ENCODE results near the gene SLC41A2. TPM values are rescaled to one million over a fixed set of nuclear protein-coding genes. Genes with fewer than 3 reads are reported as not detected.
"Not testable (repeated sequence)": the region's sequence is repeated elsewhere in the genome, so short reads cannot be mapped to it uniquely, and the experiment has no call there.

SLC41A2 gene
- total RNA-seq, 1 experiment from 2014 or later: 1.7 TPM

DNA sequence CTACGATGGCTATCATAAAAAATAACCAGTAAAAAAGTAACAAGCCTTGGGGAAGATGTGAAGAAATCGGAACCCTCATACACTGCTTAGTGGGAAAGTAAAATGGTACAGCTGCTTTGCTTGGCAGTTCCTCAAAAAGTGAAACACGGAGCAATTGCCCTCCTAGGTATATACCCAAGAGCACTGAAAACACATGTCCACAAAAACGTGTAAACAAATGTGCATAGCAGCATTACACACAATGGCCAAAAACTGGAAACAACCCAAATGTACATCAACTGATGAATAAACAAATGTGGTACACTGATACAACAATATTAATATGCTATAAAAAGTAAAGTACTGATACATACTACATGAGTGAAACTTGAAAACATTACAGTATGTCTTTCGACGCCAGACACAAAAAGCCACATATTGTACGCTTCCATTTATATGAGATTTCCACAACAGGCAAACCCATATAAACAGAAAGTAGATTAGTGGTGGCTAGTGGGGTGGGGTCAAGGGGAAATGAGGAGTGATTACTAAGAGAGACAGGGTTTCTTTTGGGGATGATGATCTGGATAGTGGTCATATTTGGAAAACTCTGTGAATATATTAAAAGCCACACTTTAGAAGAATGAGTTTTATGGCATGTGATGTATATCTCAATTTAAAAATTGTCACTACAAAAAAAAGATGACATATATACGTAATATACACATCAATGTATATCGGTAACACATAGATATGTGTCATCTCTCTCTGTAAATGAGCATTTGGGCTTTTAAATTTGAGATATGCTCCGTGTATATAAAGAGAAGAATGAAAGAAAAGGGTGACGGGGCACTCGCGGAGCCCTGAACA, 996 bp downstream of the SLC41A2 start:
- Histone ChIP-seq H3K4me3 (peak overlapping the region; percentile 53), H3K27me3 (replicated peaks) (peaks cover 29% of the 10 kb centered on the region), H3K4me1 (replicated peaks) (peaks cover 27% of the 10 kb centered on the region), H3K36me3 (no peaks in the 10 kb centered on the region), H3K9me3 (replicated peaks) (0 out of 2 replicates have a peak, but pooled peaks cover 3% of the 10 kb centered on the region), H3K27ac (no peak overlapping the region)
- DNase-seq (ENCODE audit: low read depth in 1 of 2, low spot score in 2 of 2): no peak

DNA sequence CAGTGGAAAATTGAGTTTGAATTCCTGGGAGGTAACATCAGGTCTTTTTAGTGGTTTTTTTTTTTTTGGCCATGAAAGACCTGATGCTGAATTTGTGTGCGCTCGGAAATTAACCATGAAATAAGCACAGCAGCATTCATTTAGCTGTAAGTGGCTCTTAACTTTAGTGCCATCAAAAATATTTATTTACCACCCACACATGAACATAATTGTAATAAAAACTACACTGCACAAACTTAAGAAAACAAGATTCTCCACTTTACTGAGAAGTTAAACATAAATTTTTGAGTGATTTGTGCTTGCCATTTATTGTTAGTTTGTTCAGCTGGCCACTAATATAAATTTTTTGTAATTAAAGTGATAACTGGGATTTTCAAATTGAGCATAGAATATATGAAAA, 2.4 kb downstream of the SLC41A2 start:
- DNase-seq (ENCODE audit: low read depth in 1 of 2, low spot score in 2 of 2): no peak
- H3K9me3 ChIP-seq (replicated peaks): 0 out of 2 replicates have a peak, but pooled peaks cover 3% of the 10 kb centered on the region
- H3K4me3 ChIP-seq: no peak overlapping the region
- H3K27me3 ChIP-seq (replicated peaks): peaks cover 29% of the 10 kb centered on the region
- no peaks in the 10 kb centered on the region for H3K36me3 ChIP-seq
- H3K27ac ChIP-seq: no peak overlapping the region
- H3K4me1 ChIP-seq (replicated peaks): peaks cover 27% of the 10 kb centered on the region

DNA sequence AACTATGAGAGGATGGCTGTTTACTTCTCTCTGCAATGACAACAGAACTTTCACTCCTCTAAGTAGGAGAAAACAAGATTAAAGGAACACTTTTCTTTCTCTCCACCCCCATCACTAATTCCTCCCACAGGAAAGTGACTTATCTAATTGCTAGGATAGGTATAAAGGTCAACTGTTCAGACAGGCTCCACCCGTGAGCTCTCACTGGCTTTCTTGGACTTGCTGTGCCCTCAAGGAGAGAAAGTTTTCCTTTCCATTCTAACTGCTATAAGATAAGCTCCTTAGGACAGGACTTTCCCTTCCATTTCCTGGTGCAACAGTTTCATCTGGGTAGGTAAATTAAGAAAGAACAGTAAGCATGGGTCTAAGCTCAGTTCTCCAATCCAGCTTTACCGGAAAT, 4.8 kb downstream of the SLC41A2 start:
- no peak for DNase-seq (ENCODE audit: low read depth in 1 of 2, low spot score in 2 of 2)
- Histone ChIP-seq H3K9me3 (replicated peaks) (0 out of 2 replicates have a peak, but pooled peaks cover 7% of the 10 kb centered on the region), H3K27me3 (replicated peaks) (peaks cover 29% of the 10 kb centered on the region), H3K27ac (no peak overlapping the region), H3K36me3 (no peaks in the 10 kb centered on the region), H3K4me1 (replicated peaks) (peaks cover 12% of the 10 kb centered on the region), H3K4me3 (no peak overlapping the region)

DNA sequence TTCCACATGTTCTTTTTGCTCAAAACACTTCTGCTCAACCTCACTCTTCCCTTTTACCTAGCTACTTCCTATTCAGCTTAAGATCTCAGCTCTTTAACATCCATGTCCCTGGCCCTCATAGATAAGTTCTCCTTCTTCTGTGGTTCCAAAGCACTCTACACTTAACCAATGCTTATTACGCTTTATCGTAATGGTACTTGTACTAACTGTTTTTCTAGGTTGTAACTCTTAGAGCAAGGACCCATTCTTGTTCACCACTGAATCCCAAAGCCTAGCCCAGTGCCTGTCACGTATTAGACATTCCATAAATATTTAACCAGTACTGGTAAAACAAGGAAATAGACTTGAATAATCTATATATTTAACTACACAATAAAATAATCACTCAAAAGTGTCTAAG, 5.3 kb downstream of the SLC41A2 start:
- Histone ChIP-seq H3K4me3 (no peak overlapping the region), H3K27me3 (replicated peaks) (peaks cover 27% of the 10 kb centered on the region), H3K27ac (no peak overlapping the region), H3K36me3 (no peaks in the 10 kb centered on the region), H3K4me1 (replicated peaks) (peaks cover 10% of the 10 kb centered on the region), H3K9me3 (replicated peaks) (0 out of 2 replicates have a peak, but pooled peaks cover 5% of the 10 kb centered on the region)
- no peak for DNase-seq (ENCODE audit: low read depth in 1 of 2, low spot score in 2 of 2)

DNA sequence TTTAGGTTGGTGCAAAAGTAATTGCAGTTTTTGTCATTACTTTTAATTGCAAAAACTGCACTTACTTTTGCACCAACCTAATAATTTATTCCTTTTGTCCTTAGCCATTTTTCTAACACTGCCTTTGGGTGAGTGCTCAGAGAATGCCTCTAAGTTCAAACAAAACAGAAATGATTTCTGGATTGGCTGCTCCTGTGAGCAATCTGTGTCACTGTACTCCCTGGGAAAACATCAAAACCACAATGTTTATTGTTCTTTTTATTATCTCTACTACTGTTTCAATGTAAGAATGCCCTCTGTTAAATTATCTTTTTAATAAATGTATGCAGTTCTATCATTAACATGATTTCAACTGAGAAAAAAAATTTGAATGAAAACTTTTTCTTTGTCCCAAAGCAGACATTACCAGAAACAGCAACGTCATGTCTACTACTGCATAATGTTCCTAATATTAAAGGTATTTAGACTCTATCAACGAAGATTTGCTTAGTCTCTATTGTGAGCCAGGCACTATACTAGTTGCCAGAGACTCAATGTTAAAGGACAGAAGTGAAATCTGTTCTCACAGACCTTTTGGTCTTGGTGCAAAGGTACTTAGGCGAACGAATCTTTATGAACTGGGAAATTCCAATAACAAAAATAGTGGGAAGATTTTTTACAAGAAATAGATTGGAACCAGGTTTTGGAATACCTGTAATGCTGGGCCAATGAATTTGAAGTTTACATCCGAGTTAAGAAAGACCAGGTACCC, 6.2 kb downstream of the SLC41A2 start:
- Histone ChIP-seq H3K36me3 (no peaks in the 10 kb centered on the region), H3K27me3 (replicated peaks) (peaks cover 18% of the 10 kb centered on the region), H3K9me3 (replicated peaks) (0 out of 2 replicates have a peak, but pooled peaks cover 3% of the 10 kb centered on the region), H3K4me1 (replicated peaks) (peaks cover under 1% of the 10 kb centered on the region; the same call in 1 of the 2 replicates), H3K27ac (no peak overlapping the region), H3K4me3 (no peak overlapping the region)
- no peak for DNase-seq (ENCODE audit: low read depth in 1 of 2, low spot score in 2 of 2)

DNA sequence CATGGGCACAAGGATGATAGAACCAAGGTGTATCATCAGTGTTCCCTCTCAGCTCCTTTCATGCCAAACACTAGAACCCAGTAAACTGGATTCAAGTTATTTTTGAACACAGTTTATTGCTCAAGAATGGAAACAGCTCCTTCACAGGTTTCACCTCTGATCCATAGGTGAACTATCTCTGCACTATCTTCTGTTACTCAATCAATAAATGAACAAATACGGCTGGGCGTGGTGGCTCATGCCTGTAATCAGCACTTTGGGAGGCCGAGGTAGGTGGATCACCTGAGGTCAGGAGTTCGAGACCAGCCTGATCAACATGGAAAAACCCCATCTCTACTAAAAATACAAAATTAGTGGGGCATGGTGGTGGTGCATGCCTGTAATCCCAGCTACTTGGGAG, 9.4 kb downstream of the SLC41A2 start:
- not testable (repeated sequence) for H3K27me3 ChIP-seq (replicated peaks); H3K4me3 ChIP-seq; H3K36me3 ChIP-seq; H3K27ac ChIP-seq; H3K4me1 ChIP-seq (replicated peaks)
- peaks cover 11% of the 10 kb centered on the region for H3K9me3 ChIP-seq (replicated peaks)
- peak in 1 of 2 experiments; percentile 76 for DNase-seq (ENCODE audit: low read depth in 1 of 2, low spot score in 2 of 2)

- Histone ChIP-seq H3K27ac (no peak overlapping the region), H3K27me3 (replicated peaks) (peaks cover 30% of the 10 kb centered on the region), H3K4me3 (no peak overlapping the region), H3K4me1 (replicated peaks) (no peaks in the 10 kb centered on the region), H3K9me3 (replicated peaks) (peaks cover 13% of the 10 kb centered on the region), H3K36me3 (no peaks in the 10 kb centered on the region)
- peak in 1 of 2 experiments; percentile 73 for DNase-seq (ENCODE audit: low read depth in 1 of 2, low spot score in 2 of 2)
Measured at GRCh38 chr12:104944252-104944651, 13.8 kb downstream of the SLC41A2 start.

- H3K27ac ChIP-seq; H3K4me3 ChIP-seq; H3K36me3 ChIP-seq; H3K9me3 ChIP-seq (replicated peaks); H3K4me1 ChIP-seq (replicated peaks): not testable (repeated sequence)
- peak; percentile 53 to 79 for DNase-seq (ENCODE audit: low read depth in 1 of 2, low spot score in 2 of 2)
- H3K27me3 ChIP-seq (replicated peaks): peaks cover 30% of the 10 kb centered on the region
Measured at GRCh38 chr12:104943401-104943800, 14.7 kb downstream of the SLC41A2 start.

DNA sequence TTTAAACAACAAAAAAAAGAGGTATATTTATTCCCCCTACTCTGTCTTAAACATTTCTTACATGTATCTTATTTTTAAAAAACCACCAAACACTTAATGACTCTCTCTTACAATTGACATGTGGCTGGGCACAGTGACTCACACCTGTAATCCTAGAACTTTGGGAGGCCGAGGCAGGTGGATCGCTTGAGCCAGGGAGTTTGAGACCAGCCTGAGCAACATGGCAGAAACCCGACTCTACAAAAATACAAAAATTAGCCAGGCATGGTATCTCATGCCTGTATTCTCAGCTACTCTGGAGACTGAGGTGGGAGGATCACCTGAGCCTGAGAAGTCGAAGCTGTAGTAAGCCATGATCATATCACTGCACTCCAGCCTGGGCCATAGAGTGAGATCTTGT, 16.0 kb downstream of the SLC41A2 start:
- Histone ChIP-seq H3K4me1 (replicated peaks) (no peaks in the 10 kb centered on the region), H3K36me3 (no peaks in the 10 kb centered on the region), H3K9me3 (replicated peaks) (peaks cover 9% of the 10 kb centered on the region), H3K27me3 (replicated peaks) (peaks cover 30% of the 10 kb centered on the region), H3K27ac (no peak overlapping the region), H3K4me3 (no peak overlapping the region)
- DNase-seq (ENCODE audit: low read depth in 1 of 2, low spot score in 2 of 2): peak in 1 of 2 experiments; percentile 73

GRCh38 chr12:104941454-104941853, 16.6 kb downstream of the SLC41A2 start:
- peak in 1 of 2 experiments; percentile 39 for DNase-seq (ENCODE audit: low read depth in 1 of 2, low spot score in 2 of 2)
- Histone ChIP-seq H3K4me3 (no peak overlapping the region), H3K27me3 (replicated peaks) (peaks cover 30% of the 10 kb centered on the region), H3K9me3 (replicated peaks) (peaks cover 9% of the 10 kb centered on the region), H3K4me1 (replicated peaks) (no peaks in the 10 kb centered on the region), H3K27ac (no peak overlapping the region), H3K36me3 (no peaks in the 10 kb centered on the region)

GRCh38 chr12:104939089-104939488, 19.0 kb downstream of the SLC41A2 start:
- Histone ChIP-seq H3K4me3 (no peak overlapping the region), H3K9me3 (replicated peaks) (peaks cover 5% of the 10 kb centered on the region), H3K4me1 (replicated peaks) (no peaks in the 10 kb centered on the region), H3K36me3 (no peaks in the 10 kb centered on the region), H3K27ac (no peak overlapping the region), H3K27me3 (replicated peaks) (peaks cover 26% of the 10 kb centered on the region)
- DNase-seq (ENCODE audit: low read depth in 1 of 2, low spot score in 2 of 2): no peak

- no peak overlapping the region for H3K4me3 ChIP-seq
- 0 out of 2 replicates have a peak, but pooled peaks cover 2% of the 10 kb centered on the region for H3K9me3 ChIP-seq (replicated peaks)
- H3K27ac ChIP-seq: no peak overlapping the region
- H3K4me1 ChIP-seq (replicated peaks): no peaks in the 10 kb centered on the region
- no peaks in the 10 kb centered on the region for H3K36me3 ChIP-seq
- H3K27me3 ChIP-seq (replicated peaks): peaks cover 26% of the 10 kb centered on the region
- no peak for DNase-seq (ENCODE audit: low read depth in 1 of 2, low spot score in 2 of 2)
Measured at GRCh38 chr12:104938371-104938770, 19.7 kb downstream of the SLC41A2 start.

DNA sequence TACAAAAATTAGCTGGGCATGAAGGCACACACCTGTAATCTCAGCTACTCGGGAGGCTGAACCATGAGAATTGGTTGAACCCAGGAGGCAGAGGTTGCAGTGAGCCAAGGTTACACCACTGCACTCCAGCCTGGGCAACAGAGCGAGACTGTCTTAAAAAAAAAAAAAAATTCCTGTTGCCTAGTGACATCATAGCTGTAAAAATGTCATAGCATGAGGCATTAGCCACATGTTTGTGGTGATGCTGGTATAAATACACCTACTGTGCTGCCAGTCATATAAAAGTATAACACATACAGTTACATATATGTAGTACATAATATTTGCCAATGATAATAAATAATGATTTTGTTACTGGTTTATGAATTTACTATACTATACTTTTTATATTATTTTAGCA, 22.2 kb downstream of the SLC41A2 start:
- no peak overlapping the region for H3K27ac ChIP-seq
- no peak overlapping the region for H3K4me3 ChIP-seq
- no peak for DNase-seq (ENCODE audit: low read depth in 1 of 2, low spot score in 2 of 2)
- H3K27me3 ChIP-seq (replicated peaks): peaks cover 11% of the 10 kb centered on the region
- no peaks in the 10 kb centered on the region for H3K36me3 ChIP-seq
- H3K4me1 ChIP-seq (replicated peaks): no peaks in the 10 kb centered on the region
- 0 out of 2 replicates have a peak, but pooled peaks cover under 1% of the 10 kb centered on the region for H3K9me3 ChIP-seq (replicated peaks)

- Histone ChIP-seq H3K27ac (no peak overlapping the region), H3K4me3 (no peak overlapping the region), H3K4me1 (replicated peaks) (no peaks in the 10 kb centered on the region), H3K27me3 (replicated peaks) (no peaks in the 10 kb centered on the region), H3K9me3 (replicated peaks) (no peaks in the 10 kb centered on the region), H3K36me3 (no peaks in the 10 kb centered on the region)
- DNase-seq (ENCODE audit: low read depth in 1 of 2, low spot score in 2 of 2): no peak
Measured at GRCh38 chr12:104933778-104934177, 24.3 kb downstream of the SLC41A2 start.

Data from SJSA1 (cell line).